Measurements from ENCODE around the gene RGMB.

The RGMB gene

DNA sequence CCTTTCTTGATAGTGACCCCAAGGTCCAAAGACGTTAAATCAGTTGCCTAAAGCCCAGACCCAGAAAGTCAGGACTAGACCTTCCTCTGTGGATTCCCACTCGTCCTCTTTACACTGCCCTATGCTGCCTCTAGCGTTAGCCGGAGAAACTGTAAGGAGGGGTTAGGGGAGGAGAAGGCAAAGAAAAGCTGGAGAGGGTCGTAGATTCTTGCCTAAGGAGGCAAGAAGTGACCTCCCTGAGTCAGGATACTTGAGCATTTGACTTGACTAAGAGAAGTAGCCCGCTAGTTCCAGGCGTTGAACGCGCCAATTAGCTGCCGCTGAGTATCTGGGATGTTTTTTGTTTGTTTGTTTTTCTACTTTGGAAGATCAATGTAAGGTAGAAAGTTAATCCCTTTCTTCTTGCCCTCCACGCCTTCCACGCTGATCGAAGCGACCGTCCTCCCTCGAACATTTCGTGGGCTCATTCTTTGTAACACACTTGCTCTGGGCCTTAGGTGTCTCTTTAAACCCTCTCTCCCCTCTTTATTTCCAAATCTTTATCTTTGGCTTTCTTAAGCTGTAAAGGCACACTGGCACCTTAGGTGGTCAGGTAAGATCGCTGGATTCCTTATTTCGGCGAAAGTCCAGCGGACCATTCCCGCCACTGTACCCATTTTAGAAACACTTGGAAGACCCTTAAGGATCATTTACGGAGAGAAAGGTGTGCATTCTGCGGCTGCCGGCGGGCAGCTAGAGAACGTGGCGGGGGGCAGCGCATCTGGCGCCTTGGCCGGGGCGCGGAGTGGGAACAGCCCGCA is 5.1 kb upstream of the RGMB start:
- no peak for DNase-seq (ENCODE audit: low read depth)

GRCh38 chr5:98768960-98769209 is 4.6 kb upstream of the RGMB start:
- DNase-seq (ENCODE audit: low read depth), result no peak

DNA sequence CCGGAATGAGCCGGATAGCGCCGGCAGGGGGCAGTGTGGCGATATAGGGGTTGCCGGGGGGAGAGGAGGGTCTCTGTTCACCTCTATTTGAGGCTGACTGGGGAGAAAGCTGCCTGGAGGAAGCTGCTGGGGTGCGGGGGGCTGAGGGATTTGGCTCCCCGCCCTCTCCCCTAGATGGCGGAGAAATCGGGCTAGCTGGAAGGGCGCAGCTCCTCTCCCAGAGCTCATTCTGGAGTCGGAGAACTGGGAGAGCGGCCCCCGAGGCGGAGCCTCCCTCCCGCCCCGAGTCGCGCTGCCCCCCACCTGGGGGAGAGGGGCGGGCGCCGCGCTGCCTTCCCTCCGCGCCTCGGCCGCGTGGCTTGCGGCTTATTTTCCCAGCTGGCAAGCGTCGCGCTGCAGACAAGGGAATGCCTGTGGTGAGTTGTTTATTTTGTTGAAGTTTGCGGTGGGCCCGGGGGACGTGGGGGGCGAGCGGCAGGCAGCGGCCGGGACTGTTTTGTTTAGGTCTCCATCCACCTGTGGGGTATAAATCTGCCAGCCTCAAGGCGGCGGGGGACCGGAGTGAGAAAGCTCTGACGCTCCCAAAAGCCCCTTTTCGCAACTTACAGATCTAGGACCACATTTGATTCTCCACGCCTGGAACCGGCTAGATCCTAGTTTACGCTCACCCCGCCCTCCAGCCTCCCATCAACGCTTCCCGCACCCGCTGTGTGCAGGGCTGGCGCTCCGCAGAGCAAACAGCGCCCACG is 4.1 kb upstream of the RGMB start:
- DNase-seq (ENCODE audit: low read depth), result no peak

GRCh38 chr5:98769959-98770208 is 3.6 kb upstream of the RGMB start:
- DNase-seq (ENCODE audit: low read depth), result no peak

DNA sequence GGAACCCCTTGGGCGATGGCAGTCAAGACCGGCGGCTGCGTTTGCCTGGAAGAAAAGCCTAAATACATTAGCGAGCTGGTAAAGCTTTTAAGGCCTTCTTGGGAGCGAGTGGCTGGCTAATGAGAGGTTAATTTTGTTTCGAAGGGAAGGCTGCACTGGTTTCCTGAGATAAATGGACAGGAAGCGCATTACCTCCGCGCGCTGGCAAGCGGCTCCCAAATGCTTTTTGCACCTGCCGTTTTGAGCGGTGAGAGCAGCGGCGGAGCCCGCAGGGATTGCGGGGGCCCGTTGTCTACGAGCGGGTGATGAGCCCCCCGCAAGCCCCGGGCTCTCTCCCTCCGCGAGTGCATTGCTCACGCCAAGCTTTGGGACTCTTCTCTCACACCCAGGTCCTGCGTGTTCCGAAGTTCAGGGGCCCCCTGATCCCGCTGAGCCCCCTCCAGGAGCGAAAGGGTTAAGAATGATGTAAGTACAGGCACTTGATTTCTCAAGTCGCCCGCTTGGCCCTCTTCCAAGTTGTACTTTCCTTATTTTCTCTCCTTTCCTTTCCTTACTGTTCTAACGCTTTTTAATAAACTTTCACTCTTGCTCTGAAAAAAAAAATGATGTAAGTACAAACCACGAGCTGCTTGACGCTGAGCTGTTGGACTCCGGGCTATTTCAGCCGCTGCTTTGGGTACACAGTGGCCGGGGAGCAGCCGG is 3.1 kb upstream of the RGMB start:
- DNase-seq (ENCODE audit: low read depth), result no peak

DNA sequence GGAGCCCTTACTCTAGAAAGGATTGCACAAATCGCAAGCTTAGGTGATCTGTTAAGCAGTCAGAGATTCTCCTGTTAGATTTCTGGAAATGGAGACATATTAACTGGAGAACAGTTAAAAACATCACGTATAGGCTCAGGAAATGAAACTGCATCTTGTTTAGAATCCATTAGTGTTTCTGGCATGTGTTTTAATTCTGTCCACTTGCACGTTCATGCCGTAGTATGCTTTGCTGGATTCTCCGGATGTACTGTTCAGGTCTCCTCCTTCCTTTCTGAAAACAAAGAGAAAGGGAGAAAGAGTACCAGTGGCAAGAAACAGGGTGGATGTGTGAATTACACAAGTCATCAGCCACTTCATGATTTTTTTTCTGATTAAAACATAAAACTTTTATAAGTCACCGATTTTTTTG is 2.5 kb upstream of the RGMB start:
- DNase-seq (ENCODE audit: low read depth), result no peak

GRCh38 chr5:98771382-98772109 is 1.9 kb upstream of the RGMB start:
- no peak for DNase-seq (ENCODE audit: low read depth)

DNA sequence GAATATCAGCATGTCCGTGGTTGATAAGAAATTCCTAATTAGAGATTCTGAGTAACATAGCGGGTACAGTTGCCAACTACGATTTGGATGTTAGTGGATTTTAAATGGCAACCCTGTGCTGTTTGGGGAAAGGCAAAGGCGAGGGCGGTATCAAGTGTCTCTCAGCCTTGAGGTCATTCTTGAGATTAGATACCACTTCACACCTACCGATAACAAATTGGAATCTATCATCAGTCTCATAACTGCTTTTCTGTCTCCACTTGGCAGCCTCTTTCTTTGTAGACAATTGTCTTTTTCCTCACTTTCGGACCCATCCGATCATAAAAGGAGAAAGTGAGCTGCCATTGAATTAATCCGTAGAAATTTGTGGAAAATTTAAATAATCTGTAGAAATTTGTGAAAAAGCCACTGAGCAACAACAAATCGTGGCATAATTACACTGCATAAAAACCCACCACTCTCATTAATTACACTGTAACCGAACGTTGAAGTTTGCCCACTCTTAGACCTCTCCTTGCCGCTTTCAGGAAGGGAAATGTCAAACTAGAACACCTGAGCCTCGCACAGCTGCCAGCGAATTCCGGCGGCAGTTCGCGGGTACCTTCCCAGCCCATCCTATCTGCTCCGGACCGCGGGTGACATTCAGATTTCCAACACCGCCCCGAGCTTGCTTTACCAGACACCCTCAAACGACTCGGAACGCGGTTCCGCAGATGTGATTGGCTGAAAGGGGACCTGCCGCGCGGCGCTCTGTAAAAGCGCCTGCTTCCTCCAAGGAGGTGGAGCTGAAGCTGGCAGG is 849 bp upstream of the RGMB start:
- DNase-seq (ENCODE audit: low read depth), result no peak

GRCh38 chr5:98773214-98773463 is 324 bp upstream of the RGMB start:
- DNase-seq (ENCODE audit: low read depth), result no peak

- DNase-seq (ENCODE audit: low read depth), result no peak
Observed at GRCh38 chr5:98774192-98775033, 950 bp downstream of the RGMB start.

DNA sequence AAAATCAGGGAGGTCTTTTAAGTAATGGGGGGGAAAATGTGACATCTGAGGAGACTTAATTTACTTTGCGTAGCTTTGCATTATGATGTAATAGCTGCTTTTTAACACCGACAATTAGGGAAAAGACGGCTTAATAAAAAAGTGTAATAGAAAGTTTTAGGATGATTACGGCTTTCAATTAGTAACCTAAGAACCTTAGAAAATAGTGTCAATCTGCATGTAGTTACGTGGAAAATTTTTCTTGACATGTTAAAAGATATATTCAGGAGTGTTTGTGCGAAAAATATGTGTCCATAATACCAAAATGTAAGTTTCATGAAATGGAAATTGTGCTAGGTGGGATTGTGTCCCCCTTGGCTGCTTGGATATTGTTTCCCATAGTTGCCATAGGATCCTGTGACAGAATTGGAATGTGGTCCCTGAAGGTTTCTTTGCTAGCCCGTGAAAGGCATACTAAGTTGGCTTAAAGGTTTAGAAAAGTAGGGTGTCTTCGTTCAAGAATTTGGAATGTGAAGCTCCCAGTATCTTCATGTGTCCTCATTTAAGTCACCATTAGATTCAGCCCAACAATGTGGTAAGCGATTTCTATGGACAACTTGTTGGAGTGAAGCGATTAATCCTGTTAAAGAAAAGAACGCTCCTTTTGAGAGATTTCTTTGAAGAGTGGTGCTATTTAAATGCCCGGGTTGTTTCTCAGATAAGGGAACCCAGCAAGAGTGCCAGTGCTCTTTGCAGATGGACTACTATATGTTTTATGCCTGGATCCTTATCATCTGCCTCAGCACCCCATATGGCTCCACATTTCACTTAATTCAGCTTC is 2.0 kb downstream of the RGMB start:
- no peak for DNase-seq (ENCODE audit: low read depth)

GRCh38 chr5:98776066-98776705 is 2.7 kb downstream of the RGMB start:
- no peak for DNase-seq (ENCODE audit: low read depth)

DNA sequence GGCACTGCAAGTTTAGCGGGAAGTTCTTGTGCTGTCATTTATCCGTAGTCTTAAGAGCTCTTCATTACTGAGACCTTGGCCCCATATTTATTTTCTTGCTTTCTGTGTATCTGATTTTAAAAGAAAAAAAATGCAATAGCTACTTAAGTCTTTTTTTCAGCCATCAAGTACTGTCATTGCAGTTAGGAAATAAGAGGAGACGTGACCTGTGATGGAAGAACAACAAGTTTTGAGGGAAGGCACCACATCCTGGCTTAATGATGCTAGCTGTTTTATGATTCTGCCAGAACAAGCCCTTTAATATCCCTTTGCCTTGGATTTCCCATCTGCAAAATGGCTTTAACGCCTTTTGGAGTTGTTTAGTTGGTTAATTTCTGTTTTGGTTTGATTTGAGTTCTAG is 3.8 kb downstream of the RGMB start:
- DNase-seq (ENCODE audit: low read depth), result no peak

DNA sequence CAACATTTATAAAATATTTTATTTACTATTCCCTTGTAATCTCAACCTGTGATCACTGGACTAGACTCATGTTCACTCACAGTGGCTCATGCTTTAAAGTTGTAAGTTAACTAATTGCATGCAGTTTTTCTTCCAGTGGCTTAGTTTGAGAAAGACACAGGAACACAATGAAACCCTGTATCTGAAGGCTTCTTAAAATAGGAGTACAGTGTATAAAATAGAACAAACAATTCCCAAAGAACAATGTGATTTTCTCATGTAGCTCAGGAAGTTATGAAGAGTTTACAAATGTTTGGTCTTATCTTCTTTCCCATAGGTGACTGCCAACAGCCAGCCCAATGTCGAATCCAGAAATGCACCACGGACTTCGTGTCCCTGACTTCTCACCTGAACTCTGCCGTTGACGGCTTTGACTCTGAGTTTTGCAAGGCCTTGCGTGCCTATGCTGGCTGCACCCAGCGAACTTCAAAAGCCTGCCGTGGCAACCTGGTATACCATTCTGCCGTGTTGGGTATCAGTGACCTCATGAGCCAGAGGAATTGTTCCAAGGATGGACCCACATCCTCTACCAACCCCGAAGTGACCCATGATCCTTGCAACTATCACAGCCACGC is 5.9 kb downstream of the RGMB start:
- no peak for DNase-seq (ENCODE audit: low read depth)

GRCh38 chr5:98780390-98780789 is 6.9 kb downstream of the RGMB start:
- DNase-seq (ENCODE audit: low read depth), result no peak

DNA sequence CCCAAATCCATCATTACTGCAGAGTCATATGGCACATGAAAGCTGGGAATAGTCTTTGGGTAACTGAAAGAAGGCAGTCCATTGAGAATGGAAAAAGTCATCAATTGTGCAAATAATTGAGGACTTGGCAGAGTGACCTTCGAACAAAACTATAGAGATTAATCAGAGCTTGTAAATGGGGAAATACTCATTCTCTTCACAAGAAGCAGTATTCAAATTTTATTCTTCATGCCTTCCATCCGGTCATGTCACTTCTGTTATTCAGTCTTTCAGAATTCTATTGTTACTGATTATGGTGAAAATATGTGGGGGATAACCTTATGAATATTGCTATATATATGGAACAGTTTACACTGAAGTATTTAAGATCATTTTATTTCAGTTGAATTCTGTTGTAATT is 8.1 kb downstream of the RGMB start:
- no peak for DNase-seq (ENCODE audit: low read depth)

- no peak for DNase-seq (ENCODE audit: low read depth)
Observed at GRCh38 chr5:98781964-98782363, 8.5 kb downstream of the RGMB start.

DNA sequence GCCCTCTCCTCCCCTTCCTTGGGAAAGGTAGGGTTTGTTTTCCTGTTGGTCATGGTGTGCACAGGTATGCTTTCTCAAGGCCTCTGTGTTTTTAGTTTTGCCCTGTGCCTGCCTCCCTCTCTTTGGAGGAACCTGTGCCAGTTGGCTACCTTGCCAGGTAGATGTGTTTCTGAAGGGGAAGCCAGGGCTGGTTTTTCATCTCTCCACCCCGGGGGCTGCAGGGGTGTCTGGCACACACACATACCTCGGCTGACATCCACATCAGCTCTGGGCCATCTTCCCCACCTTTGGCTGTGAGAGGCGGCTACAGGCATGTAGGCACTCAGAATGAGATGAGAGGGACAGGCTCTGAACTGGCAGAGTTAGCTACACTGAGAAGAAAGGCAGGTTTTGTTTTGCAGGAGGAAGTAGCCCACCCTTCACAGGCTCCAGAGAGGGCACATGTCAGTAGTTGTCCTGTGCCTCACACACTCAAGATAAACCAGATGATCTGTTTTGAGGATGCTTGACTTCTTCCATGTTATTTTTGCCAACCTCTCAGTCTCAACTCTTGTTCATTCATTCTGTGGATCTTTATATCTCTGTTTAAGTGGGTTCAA is 9.7 kb downstream of the RGMB start:
- no peak for DNase-seq (ENCODE audit: low read depth)

GRCh38 chr5:98784411-98784810 is 10.9 kb downstream of the RGMB start:
- no peak for DNase-seq (ENCODE audit: low read depth)
